SIG-M5 treated with dmso at 0.1 percent for 504 hours (cell line): ENCODE data around the gene TLE1.
A peak's percentile ranks its signal among the peaks of the same experiment; 100 is the strongest.
"Not testable (repeated sequence)": the region's sequence is repeated elsewhere in the genome, so short reads cannot be mapped to it uniquely, and the experiment has no call there.

Experiments used
- DNase-seq: peaks from one replicate; lab custom pipeline; 2025; ENCODE audit not compliant: unreplicated experiment; lab: John Stamatoyannopoulos, UW

The TLE1 gene

DNA sequence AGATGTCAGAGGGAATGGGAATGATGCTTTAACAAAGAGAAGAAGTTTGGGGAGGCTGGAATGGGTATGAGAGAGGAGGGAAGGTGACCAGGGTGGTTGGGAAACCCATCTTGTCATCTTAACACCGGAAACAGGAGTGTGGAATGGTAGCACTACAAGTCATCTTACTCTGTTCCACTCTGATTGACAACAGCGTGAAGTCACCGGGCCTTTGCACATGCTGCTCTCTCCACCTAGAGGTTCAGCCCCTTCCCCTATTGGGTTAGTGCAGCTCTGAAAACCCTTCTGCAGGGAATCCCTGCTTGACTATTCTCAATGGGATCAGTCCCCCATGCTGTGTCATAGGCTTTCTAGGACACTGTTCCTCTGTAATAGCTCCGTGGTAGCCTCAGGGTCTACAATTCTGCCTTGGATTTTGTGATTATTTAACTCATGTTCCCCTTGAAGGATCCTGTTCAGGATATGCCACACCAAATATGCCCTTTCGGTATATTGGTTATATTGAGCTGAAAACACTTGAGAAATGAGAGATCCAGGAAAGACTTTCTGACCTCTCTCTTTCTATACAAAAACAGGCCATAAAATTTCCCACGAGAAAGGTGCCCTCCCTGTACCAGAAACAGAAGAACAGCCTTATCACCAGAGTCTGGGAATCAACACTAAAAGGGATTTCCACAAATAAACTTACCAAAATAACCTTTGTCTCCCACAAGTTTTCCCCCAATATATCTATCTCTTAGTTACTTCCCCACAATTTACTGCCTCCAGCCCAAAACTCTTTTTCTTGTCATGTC, 86.3 kb downstream of the TLE1 start:
- no peak for DNase-seq

DNA sequence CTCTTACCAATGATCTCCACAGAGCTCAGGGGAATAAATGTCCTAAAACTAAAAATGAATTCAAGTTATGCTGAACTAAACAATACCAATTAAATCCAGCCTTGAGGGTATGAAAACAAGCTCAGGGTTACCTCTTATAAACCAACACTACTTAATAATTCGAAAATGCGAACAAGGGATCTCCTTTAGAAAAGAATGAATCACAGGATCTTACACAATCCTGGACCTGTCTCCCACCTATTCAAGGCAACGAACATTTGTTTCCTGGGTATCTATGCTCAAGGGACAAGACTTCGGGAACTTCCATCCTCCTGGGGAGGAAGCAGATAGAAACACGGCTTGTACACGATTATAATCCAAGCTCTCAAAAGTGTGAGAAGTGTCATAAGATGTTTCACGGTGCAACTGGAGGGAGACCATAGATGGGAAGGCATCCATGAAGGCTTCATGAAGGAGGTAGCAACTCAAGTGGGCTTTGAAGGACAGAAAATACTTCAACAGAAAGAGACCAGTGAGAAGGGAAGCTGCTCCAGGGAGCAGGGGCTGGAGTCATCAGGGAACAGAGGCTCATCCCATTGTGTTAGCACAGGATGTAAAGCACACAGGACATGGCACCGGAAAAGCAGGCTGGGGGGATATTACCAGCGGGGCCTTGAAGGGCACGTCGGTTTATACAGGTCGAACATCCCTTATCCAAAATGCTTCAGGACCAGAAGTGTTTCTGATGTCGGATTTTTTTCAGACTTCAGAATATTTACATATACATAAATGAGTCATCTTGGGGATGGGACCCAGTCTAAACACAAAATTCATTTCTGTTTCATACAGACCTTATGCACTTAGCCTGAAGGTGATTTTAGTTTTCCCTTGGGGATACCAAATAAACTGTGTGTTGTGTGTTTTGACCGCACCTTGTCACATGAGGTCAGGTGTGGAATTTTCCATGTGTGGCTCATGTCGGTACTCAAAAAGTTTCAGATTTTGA, 87.4 kb downstream of the TLE1 start:
- DNase-seq = no peak

DNA sequence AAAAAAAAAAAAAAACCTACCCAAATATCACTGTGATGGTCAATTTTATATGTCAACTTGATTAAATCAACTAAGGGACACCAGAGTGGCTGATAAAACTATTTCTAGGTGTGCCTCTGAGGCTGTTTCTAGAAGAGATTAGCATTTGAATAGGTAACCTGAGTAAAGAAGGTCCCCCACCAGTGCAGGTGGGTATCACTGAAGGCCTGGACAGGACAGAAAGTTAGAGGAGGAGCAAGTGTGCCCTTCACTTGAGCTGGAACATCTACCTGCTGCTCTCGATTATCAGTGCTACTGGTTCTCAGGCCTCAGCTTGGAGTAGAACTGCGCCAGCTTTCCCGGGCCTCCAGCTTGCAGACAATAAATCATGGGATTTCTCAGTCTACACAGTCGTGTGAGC, 88.7 kb downstream of the TLE1 start:
- DNase-seq = no peak

DNA sequence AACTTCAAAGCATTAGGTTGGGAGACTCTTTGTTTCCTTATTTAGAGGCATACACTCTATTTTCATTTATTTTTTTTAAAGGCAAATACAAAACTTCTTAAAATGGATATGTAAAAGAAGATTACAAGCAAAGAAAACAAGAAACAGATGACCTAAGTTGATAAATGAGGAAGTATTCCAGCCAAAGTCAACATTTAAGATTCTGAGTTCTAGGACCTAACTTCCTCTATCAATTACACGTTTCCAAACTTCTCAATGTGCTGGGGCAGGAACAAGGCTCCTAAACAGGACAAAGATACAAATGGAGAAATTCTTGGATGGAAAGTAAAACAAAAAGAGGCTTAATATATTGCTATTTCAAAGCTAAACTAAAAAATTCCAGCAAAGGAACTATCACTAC, 89.5 kb downstream of the TLE1 start:
- no peak for DNase-seq

DNA sequence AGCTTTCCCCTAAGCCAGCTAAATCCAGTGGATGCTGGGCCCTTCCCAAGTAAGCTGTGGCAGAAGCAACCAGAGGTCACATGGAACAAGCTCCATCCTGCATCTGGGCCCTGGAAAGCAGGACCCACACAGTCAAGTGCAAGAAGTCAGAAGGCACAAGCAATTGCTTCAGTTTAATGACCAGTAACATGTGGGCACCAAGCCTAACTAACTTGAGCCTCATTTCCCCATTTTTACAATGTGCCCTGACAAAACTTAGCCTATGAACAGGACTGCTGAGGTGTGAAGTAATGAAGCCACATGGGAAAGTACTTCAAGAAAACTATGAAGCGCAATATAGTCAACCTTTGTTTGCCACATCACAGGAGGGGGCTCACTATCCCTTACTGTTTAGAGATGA, 90.5 kb downstream of the TLE1 start:
- no peak for DNase-seq

DNA sequence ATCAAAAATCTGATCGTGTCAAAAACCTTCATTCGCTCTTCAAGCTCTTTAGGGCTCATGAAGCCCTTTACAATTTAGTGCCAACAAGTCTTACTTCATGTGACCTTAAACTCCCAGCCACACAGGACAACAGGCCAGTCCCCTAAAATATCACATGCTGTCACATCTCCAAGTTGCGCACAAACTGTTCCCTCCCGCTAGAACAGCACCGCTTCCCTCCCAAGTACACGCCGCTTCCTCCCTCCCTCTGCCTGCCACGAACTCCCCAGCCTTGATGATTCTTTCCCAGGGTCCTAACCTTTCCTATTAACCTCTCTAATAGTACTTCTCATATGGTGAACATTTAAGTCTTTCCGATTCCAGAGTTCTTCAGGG, 91.2 kb downstream of the TLE1 start:
- DNase-seq = no peak

DNA sequence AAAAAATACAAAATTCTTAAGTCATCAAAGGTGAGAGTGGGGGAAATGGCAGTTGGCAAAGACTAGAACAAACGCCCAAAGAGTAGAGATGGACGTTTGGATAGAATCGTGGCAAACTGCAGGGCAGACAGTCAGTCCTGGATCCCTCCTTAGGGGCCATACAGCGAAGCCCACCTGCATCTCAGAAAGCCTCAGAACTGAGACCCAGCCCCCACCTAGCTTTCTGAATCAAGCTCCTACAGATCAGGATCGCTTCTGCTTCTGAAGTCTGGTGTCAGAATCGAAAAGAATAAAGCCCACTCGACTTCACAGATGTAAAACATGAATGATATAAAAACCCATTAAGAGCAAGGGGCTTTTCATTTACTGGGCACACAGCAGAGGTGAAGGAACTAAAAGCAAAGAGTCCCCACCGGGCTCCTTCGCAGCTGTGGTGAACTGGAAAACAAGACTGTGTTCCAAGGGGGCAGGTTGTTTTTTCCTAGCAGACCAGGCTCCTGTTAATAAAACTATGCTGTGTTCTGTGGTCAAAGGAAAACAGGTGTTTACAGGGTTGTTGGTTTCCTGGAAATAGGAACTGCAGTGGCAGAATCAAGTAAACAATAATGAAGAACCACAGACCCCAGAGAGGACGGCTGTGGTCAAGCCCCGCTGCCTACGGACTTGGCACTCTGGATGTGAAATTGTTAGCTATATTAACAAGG, 91.8 kb downstream of the TLE1 start:
- no peak for DNase-seq

DNA sequence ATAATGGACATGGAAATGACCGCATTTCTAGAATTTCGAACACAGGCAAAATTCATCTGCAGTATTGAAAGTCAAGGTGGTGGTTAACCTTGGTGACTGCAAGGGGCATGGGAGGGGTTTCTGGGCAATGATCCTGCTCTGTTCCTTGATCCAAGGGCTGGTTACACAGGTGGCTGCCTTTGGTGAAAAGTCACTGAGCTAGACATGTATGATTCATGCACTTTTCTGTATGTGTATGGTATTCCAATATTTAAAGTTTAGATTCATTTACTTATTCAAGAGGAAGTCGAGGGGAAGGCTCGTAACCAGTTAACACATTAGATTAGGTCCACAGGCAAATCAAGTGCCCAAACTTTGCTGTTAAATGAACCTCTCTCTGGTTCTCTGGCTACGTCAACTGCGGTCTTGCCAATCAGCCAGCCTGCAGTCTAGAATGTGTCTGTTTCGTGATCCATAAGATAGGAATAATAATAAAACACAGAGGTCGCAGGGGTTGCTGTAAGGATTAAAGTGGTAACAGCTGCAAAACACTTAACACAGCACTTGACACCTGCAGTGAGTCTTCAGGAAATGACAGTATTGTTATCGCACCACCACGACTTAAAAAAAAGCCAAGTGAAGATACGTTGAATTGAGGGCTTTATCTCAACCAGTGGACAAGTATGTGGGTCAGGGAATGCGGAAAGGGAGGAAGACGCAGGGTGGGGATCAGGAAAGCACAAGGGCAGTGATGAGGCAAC, 92.5 kb downstream of the TLE1 start:
- no peak for DNase-seq

DNA sequence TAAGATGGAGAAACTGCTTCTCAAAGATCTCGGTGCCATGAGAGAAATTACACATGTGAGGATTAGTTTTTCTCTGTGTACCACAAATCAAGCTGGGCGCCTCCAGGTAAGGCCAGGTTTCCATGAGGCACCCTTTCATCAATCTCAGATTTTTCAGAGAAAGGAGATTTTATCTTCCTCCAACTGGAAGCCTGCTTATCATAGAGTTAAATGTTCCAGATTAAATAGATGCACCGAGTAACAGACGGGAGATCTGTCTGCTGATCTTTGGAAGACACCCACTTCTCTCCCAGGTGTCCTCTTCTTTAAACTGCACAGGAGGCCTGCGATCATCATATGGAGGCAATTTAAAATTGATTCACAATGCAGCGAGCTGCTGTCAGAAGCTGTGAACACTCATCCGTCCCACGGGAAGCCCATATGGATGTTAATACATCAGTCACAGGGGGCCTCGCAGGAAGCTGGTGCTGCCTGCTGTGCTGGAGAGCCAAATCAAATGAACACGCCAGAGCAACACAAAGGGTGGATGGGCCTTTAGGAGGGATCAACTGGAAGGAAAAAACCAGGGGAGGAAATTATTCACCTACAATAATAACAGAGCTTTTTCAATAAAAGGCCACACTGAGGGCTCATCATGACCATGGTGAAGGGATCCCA, 93.3 kb downstream of the TLE1 start:
- DNase-seq = no peak

DNA sequence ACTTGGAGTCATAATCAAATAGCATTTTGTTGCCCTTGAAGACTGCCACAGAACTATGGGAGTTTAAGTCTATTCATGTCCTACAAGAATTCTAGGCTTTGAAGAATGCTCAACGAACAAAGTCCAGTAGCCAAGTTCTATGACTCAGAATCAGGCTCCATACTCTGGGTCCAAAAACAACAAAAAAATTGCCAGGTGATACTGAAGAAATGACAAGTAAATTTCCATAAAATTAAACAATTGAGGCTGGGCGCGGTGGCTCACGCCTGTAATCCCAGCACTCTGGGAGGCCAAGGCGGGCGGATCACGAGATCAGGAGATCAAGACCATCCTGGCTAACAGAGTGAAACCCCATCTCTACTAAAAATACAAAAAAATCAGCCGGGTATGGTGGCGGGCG, 94.1 kb downstream of the TLE1 start:
- DNase-seq = not testable (repeated sequence)

DNA sequence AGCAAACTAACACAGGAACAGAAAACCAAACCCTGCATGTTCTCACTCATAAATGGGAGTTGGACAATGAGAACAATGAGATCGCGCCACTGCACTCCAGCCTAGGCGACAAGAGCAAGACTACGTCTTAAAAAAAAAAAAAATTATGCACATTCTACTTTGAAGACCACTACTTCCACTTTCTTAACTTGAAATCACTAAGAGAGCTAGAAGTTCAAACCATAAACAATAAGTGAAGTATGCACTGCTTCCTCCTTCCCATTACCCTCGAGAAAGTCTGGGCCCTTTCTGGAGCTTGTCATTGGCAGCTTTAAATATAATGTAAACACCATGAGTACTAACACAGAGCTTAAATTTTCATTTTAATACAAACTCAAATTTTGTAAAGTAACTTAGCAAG, 94.9 kb downstream of the TLE1 start:
- peak; percentile 5 for DNase-seq

DNA sequence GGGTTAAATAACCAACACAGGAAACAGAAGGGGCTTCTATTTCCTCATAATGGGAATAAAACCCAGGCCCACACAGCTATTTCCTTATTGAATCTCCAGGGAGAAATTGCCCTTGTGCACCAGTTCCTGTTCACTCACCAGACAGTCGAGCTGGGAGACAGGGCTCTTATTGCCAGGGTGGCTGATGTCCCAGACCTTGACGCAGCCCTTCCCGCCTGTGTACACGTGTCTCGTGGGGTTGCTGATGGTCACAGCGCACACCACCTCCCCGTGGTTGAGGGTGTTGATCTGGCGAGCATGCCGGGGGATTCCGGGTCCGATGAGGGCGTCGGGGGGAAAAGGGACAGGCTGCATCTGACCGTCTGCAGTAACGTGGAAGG, 96.5 kb downstream of the TLE1 start:
- no peak for DNase-seq

DNA sequence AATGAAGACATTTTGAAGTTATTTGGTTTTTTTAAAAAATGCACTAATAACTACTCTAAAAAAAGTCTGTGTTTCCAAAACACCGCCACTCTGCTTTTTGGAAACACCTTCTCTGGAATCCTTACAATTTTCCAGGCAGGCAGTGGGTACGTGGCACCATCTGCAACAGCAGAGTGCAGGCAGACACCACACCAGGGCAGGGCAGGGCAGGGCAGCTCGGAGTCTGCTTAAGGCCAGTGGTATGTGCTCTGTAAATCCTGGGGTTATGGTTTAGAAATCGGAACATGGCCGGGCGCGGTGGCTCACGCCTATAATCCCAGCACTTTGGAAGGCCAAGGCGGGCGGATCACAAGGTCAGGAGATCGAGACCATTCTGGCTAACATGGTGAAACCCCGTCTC, 97.6 kb downstream of the TLE1 start:
- DNase-seq = no peak

DNA sequence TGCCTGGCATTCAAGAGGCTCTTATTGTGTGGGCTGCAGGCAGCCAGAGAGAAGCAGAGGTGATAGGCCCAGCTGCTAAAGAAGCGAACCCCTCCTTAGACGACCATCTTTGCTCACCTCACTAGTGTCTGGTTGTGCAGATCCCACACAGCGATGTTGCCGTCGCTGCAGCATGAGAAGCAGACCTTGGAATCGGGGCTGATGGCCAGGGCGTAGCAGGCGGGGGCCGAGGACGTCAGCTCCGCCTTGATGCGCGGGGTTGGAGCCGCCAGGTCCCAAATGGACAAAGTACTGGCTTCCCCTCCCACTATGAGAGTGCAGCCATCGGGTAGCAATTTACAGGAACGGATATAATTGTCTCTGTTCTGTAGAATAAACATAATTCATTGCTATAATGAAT, 98.7 kb downstream of the TLE1 start:
- no peak for DNase-seq

DNA sequence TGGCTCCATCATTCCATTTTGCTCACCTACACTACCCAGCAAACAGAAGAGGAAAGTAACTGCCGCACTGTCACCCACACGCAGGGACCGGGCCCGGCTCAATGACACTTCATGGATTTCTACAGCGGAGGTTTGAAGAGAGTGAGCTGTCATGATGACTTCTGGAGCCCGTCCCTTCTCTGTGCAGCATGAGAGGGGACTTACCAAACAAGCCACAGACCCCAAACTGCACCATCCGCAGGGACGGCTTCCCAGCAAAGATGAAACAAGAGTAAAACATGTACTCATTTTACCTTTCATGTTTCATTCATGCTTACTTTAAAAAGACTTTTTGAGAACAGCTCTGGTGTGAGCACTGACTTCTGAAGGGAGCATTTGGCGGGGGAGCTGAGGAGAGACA, 99.5 kb downstream of the TLE1 start:
- DNase-seq = no peak

DNA sequence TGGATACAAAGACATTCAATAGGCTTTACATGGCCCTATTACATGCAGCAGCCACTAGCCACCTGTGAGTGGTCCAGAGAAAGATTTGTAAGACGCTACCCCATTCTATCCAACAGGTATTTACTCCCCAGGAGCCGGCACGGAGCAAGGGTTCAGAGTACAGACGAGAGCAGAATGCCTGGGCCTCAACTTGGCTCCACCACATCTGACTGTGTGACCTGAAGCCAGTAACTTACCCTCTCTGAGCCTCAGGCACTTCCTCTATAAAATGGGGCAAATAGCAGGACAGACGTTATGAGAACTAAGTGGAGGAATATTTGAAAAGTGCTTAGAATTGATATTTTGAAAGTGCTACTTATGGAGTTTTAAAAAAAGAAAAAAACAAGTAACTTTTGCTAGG, 100.0 kb downstream of the TLE1 start:
- no peak for DNase-seq

DNA sequence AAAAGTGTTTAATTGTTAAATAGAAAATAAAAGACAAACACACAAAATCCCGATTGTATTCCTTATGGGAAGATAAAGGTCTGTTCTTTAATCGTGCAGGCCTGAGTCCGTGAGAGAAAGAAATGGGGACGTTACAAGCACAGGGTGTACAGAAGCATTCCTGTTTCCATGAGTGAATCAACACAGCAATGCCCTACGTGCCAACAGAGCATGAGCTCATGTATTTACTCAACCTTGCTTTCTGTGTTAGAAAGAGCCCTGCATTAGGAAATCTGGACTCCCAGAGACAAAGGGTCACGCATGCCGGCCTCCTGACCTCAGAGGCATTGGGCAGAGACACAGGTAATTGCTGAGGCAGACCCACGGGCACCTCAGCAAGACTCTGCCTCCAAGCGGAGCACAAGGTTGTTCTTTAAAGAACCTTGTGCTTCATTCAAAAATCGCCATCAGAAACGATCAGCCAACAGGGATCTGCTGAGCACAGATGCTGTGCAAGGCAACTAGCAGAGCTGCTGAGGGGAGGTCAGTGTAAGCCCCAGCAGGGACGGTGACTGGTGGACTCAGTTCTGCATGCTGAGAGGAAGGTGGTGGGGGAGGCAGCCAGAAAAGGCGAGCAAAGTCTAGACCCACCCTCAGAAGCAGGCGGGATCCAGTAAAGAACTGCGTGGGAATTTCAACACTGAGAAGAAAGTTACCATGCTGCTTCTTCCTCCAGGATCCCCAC, 101.0 kb downstream of the TLE1 start:
- peak; percentile 33 for DNase-seq

DNA sequence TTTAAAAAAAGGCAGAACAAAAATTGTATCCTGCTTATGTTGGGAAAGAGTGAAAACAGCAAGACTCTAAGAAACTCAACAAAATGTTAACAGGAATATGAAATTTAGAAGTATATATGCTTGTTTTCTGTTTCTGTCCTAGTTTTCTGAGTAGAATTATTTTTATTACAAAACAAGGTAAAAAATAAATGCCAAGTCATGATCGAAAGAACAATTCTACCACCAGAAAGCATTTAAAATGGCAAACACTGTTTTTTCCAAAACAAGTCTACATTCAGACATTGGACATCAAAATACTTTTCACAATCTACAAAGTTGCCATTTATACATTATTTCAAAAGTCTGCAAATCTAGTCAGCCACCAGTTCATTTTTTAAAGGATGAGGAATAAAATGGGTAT, 102.6 kb downstream of the TLE1 start:
- DNase-seq = no peak

DNA sequence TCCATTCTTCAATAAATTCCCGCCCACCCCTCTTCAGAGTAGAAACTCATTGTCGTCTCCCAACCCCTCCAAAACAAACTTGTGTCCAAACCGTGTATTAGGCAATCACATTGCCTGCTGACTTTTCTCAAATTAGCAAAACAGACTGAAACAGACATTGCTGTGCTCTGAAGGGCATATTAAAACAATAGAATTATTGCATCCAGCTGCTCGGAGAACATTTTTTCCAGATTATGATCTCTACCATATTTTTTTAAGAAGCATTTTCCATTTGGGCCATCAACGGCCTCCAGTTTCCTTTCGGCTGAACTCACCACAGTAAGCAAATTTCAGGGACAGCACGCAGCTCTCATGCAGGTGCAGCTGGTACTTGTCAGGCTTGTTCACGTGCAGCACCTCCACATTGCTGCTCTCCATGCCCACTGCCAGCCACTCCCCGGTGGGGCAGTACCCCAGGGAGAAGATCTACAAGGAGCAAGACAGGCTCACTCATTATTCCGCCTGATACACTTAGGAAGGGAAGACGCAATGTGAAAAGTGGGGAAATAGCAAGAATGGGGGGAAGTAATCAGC, 104.1 kb downstream of the TLE1 start:
- DNase-seq = no peak
